GM12878 (cell line): ENCODE results near the gene MROH2A. TPM values are rescaled to one million over a fixed set of nuclear protein-coding genes. Genes with fewer than 3 reads are reported as not detected.

Experiments
- ATAC-seq: fragments of 200-7000 bp; cut with Tn5 transposase; 3 replicates; pipeline ENCODE4 v1.9.1; 2020; ENCODE audit warnings: mild to moderate bottlenecking, moderate library complexity
- BruUV-seq: library from RNA; stranded (reverse); fragments of 400-500 nt; replicated peaks from 2 replicates; lab custom pipeline; 2021; lab: Mats Ljungman, UMichigan
- CTCF ChIA-PET: fragments of 300-600 bp; sonication (Branson Sonifier 250); formaldehyde crosslinking; extraction: SDS; loops from one replicate; lab custom pipeline; 2021; ENCODE audit warnings: inconsistent platforms; lab: Yijun Ruan, JAX
- POLR2A ChIA-PET: fragments of 350-600 bp; formaldehyde crosslinking; extraction: SDS; loops from one replicate; lab custom pipeline; 2021; ENCODE audit warnings: inconsistent platforms; lab: Charles Lee
- RAD21 ChIA-PET: fragments of 300-600 bp; sonication (Branson Sonifier 250); formaldehyde crosslinking; loops from one replicate; lab custom pipeline; 2023; ENCODE audit warnings: antibody characterized with exemption; ENCODE audit not compliant: unreplicated experiment; lab: Charles Lee
- SMC1A ChIA-PET: fragments of 300-600 bp; sonication (Branson Sonifier 250); formaldehyde crosslinking; loops from one replicate; lab custom pipeline; 2023; ENCODE audit not compliant: unreplicated experiment, uncharacterized antibody; lab: Charles Lee
- DNase-seq: peaks from one replicate; pipeline ENCODE4 v3.0.0-alpha.2; 2011; ENCODE audit warnings: low read depth, low spot score
- FAIRE-seq: peaks from 3 replicates; lab custom pipeline; 2011; peaks lifted over from hg19 to GRCh38; lab: Jason Lieb, UNC
- H2AFZ ChIP-seq: 2 replicates; pipeline ENCODE4 v1.6.0; 2011; ENCODE audit warnings: low read depth, low read length, control low read depth; ENCODE audit not compliant: control insufficient read depth
- H3K27ac ChIP-seq: 2 replicates; pipeline ENCODE4 v1.5.1; 2011; ENCODE audit warnings: control low read depth; ENCODE audit not compliant: control insufficient read depth, insufficient read depth
- H3K27me3 ChIP-seq, 2 experiments: replicated peaks in 1 of 2; 2 replicates each; pipeline versions ENCODE4 v1.6.0 to v1.6.1; 2011; ENCODE audit warnings: low read length in 1 of 2; ENCODE audit not compliant: control insufficient read depth in 2 of 2, insufficient read depth in 2 of 2
- H3K36me3 ChIP-seq, 2 experiments: 2 replicates each; pipeline ENCODE4 v1.5.1; 2011; ENCODE audit warnings: low read length in 1 of 2; ENCODE audit not compliant: control insufficient read depth in 2 of 2, insufficient read depth in 2 of 2
- H3K4me1 ChIP-seq: 2 replicates; pipeline ENCODE4 v1.6.1; 2011; ENCODE audit warnings: mild to moderate bottlenecking, low read length, moderate library complexity, mixed read lengths; ENCODE audit not compliant: control insufficient read depth, insufficient read depth
- H3K4me2 ChIP-seq: 2 replicates; pipeline ENCODE4 v1.6.0; 2011; ENCODE audit warnings: control low read depth; ENCODE audit not compliant: control insufficient read depth, insufficient read depth
- H3K4me3 ChIP-seq: fragments of 200-600 bp; sonication (generic); 2 replicates; pipeline ENCODE4 v1.5.1; 2016
- H3K79me2 ChIP-seq: 2 replicates; pipeline ENCODE4 v1.6.0; 2011; ENCODE audit warnings: low read length; ENCODE audit not compliant: control insufficient read depth, insufficient read depth
- H3K9ac ChIP-seq: 2 replicates; pipeline ENCODE4 v1.8.0; 2011; ENCODE audit warnings: low read length, control low read depth, mixed read lengths; ENCODE audit not compliant: control insufficient read depth, insufficient read depth
- H3K9me3 ChIP-seq: replicated peaks from 3 replicates; pipeline ENCODE4 v1.5.1; 2011; ENCODE audit warnings: mild to moderate bottlenecking, low read length; ENCODE audit not compliant: control insufficient read depth, insufficient read depth
- H4K20me1 ChIP-seq: 2 replicates; pipeline ENCODE4 v1.6.0; 2011; ENCODE audit not compliant: control insufficient read depth, insufficient read depth
- BCL11A ChIP-seq: IDR thresholded peaks from 2 replicates; pipeline ENCODE4 v1.6.1; 2011; ENCODE audit warnings: low read depth, low read length
- CBFB ChIP-seq: IDR thresholded peaks from 2 replicates; pipeline ENCODE4 v1.6.1; 2016; ENCODE audit warnings: antibody characterized with exemption, low read depth
- ETV6 ChIP-seq, 2 experiments: fragments of 450-650 bp in 1 of 2; IDR thresholded peaks in 1 of 2; conservative IDR thresholded peaks in 1 of 2; 2 replicates each; pipeline ENCODE4 v1.6.1; 2014; ENCODE audit warnings: antibody characterized with exemption in 1 of 2, borderline replicate concordance in 1 of 2, low read depth in 1 of 2, mild to moderate bottlenecking in 1 of 2, moderate library complexity in 1 of 2
- KLF5 ChIP-seq: fragments of 450-650 bp; IDR thresholded peaks from 2 replicates; pipeline ENCODE4 v1.6.1; 2014; ENCODE audit warnings: mild to moderate bottlenecking; ENCODE audit not compliant: partially characterized antibody
- NFXL1 ChIP-seq: fragments of 450-650 bp; IDR thresholded peaks from 2 replicates; pipeline ENCODE4 v1.6.1; 2017; ENCODE audit warnings: antibody characterized with exemption, mild to moderate bottlenecking, borderline replicate concordance
- NFYA ChIP-seq: IDR thresholded peaks from 2 replicates; pipeline ENCODE4 v1.6.1; 2011; ENCODE audit warnings: low read depth, mild to moderate bottlenecking, low read length, improper control_type of control experiment, borderline replicate concordance
- NRF1 ChIP-seq: conservative IDR thresholded peaks from 2 replicates; pipeline ENCODE4 v1.6.1; 2011; ENCODE audit warnings: mild to moderate bottlenecking, low read depth, low read length, improper control_type of control experiment
- SMAD5 ChIP-seq: IDR thresholded peaks from 2 replicates; pipeline ENCODE4 v1.6.1; 2016; ENCODE audit warnings: antibody characterized with exemption, low read depth
- SPI1 ChIP-seq: IDR thresholded peaks from 2 replicates; pipeline ENCODE4 v1.6.1; 2011; ENCODE audit warnings: low read depth, mild to moderate bottlenecking, low read length, moderate library complexity, borderline replicate concordance; ENCODE audit not compliant: insufficient read depth
- TCF3 ChIP-seq: IDR thresholded peaks from 2 replicates; pipeline ENCODE4 v1.6.1; 2012; ENCODE audit warnings: low read depth, mild to moderate bottlenecking, low read length, borderline replicate concordance; ENCODE audit not compliant: insufficient read depth
- ZNF24 ChIP-seq: fragments of 450-650 bp; IDR thresholded peaks from 2 replicates; pipeline ENCODE4 v1.6.1; 2017; ENCODE audit warnings: antibody characterized with exemption, mild to moderate bottlenecking
- ZNF274 ChIP-seq: IDR thresholded peaks from one replicate; pipeline ENCODE4 v1.8.0; 2011; ENCODE audit not compliant: insufficient read length, insufficient read depth
- ZNF384 ChIP-seq: IDR thresholded peaks from 2 replicates; pipeline ENCODE4 v1.6.1; 2012; ENCODE audit warnings: low read depth, mild to moderate bottlenecking, low read length, improper control_type of control experiment, borderline replicate concordance
- WGBS: methylation state at CpG from one replicate; pipeline ENCODE4 v1.1.6; 2016; ENCODE audit warnings: low lambda C conversion rate; ENCODE audit not compliant: insufficient replicate concordance, insufficient coverage; ENCODE audit errors: missing lambda C conversion rate; 5-methylcytosine and 5-hydroxymethylcytosine counted together
- in situ Hi-C: fragments of 300-500 bp; cut with MboI; formaldehyde crosslinking; loops from 9 replicates; pipeline ENCODE4 v1.14.3; 2018; ENCODE audit warnings: mixed read lengths
- intact Hi-C: fragments of 100-400 bp; cut with micrococcal nuclease; formaldehyde crosslinking; loops from one replicate; pipeline ENCODE4 v1.14.2; 2022; ENCODE audit not compliant: unreplicated experiment
- polyA plus RNA-seq, 11 experiments: library from polyadenylated mRNA; depleted of rRNA in 4 of 11; unstranded in 6 of 11; stranded (reverse) in 5 of 11; fragments of >200 nt; fragmentation: Nextera tagmentation in 4 of 11; fragmentation: Illumina TruSeq in 1 of 11; extraction: Ambion mirVana in 4 of 11; extraction: Trizol in 1 of 11; gene quantifications; 1 replicate in 1 of 11; 2 replicates in 10 of 11; pipeline versions ENCODE4 v1.2.1 to v1.2.3, GENCODE V29; 2011 to 2016; ENCODE audit warnings: inconsistent platforms in 2 of 11, missing spikeins in 2 of 11, low read depth in 1 of 11
- total RNA-seq, 4 experiments: library from RNA; depleted of rRNA in 3 of 4; stranded (reverse); fragments of >200 nt in 3 of 4; fragmentation: Illumina TruSeq in 1 of 4; extraction: Trizol in 1 of 4; gene quantifications; 2 replicates each; pipeline versions ENCODE4 v1.2.1 to v1.2.3, GENCODE V29; 2013 to 2021
- TF ChIP-seq, protein P1 (sequence below): fragments of 450-650 bp; conservative IDR thresholded peaks from 2 replicates; pipeline ENCODE4 v1.6.1; 2017; ENCODE audit warnings: mild to moderate bottlenecking, moderate library complexity

MROH2A gene
- total and polyA plus RNA-seq, 10 of the 15 experiments (the other 5 are each of a cell fraction or from before 2014, with no cell fraction given) = not detected

DNA sequence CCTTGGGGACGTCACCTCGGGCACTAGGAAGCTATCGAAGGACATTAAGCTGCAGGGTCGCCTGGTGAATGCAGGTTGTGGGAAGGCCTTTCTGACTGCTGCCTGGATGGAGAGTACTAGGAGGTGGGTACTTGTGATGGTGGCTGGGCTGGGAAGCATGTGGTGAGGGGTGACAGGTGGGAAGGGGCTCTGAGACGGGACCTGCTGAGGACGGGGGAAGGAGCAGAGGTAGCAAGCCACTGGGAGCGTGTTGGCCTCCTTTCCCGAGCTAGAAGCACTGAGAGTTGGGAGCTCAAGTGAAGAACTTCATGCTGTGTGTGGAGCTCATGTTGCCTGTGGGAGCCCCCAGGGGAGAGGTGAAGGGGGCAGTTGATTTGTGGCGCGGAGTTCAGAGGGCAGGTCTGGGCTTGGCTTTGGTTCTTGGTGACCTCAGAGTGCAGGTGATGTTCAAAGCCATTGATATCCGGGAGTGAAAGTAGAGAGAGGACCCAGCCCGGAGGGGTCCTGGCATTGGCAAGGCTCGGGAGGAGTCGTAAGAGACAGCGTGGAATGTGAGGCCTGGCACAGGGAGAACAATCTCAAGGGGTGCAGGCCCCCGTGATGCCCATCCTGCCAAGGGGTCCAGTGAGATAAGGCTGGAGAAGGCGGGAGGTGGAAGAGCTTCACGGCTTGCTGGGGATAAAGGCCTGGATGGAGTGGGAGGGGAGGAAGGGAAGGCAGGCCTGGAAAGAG, 13.2 kb downstream of the MROH2A start:
- POLR2A ChIA-PET = no interaction called here
- DNase-seq (no peak), FAIRE-seq (no peak), ATAC-seq (no peak)
- in situ Hi-C loops = no loop called here
- BruUV-seq = no TSS peak
- Histone ChIP-seq H2AFZ (no peak overlapping the region), H3K4me2 (no peak overlapping the region), H3K9ac (no peak overlapping the region), H3K27ac (no peak overlapping the region), H4K20me1 (no peaks in the 10 kb centered on the region), H3K79me2 (no peaks in the 10 kb centered on the region), H3K36me3 (no peaks in the 10 kb centered on the region), H3K9me3 (no peaks in the 10 kb centered on the region; the same call in 2 of the 3 replicates), H3K4me1 (no peaks in the 10 kb centered on the region), H3K27me3 (no peaks in the 10 kb centered on the region; a peak in 1 of 4 replicates), H3K4me3 (no peak overlapping the region)
- SMC1A ChIA-PET = no interaction called here
- RAD21 ChIA-PET = no interaction called here
- CTCF ChIA-PET = no interaction called here
- TF ChIP-seq CBFB = no peak
- TF ChIP-seq TCF3 = no peak
- no peak for TF ChIP-seq SPI1
- TF ChIP-seq ETV6 (conservative IDR thresholded peaks at IDR 0.05 in 1 of 2, IDR thresholded peaks at IDR 0.05 in 1 of 2; ENCODE audit: borderline replicate concordance in 1 of 2, low read depth in 1 of 2) = no peak
- TF ChIP-seq ZNF274 = no peak
- no peak for TF ChIP-seq SMAD5
- no peak for TF ChIP-seq BCL11A
- no peak for TF ChIP-seq ZNF384
- no peak for TF ChIP-seq KLF5
- TF ChIP-seq, protein P1, sequence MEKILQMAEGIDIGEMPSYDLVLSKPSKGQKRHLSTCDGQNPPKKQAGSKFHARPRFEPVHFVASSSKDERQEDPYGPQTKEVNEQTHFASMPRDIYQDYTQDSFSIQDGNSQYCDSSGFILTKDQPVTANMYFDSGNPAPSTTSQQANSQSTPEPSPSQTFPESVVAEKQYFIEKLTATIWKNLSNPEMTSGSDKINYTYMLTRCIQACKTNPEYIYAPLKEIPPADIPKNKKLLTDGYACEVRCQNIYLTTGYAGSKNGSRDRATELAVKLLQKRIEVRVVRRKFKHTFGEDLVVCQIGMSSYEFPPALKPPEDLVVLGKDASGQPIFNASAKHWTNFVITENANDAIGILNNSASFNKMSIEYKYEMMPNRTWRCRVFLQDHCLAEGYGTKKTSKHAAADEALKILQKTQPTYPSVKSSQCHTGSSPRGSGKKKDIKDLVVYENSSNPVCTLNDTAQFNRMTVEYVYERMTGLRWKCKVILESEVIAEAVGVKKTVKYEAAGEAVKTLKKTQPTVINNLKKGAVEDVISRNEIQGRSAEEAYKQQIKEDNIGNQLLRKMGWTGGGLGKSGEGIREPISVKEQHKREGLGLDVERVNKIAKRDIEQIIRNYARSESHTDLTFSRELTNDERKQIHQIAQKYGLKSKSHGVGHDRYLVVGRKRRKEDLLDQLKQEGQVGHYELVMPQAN = no peak
- TF ChIP-seq NFYA = no peak
- no peak for TF ChIP-seq ZNF24
- TF ChIP-seq NRF1 = no peak
- no peak for TF ChIP-seq NFXL1
- intact Hi-C loops = no loop called here
- WGBS = 38% methylated on average over 18 of the region's 18 CpGs
